Hepatocyte (in vitro differentiated cells): ENCODE results near the gene ZMAT5.

ENCODE experiments used
- EZH2 ChIP-seq: fragments of 200-600 bp; sonication (generic); IDR thresholded peaks from 2 replicates; pipeline ENCODE4 v1.6.1; 2016; ENCODE audit warnings: antibody characterized with exemption, mild to moderate bottlenecking, borderline replicate concordance
- EZH2phosphoT487 ChIP-seq: fragments of 200-600 bp; sonication (generic); IDR thresholded peaks from one replicate; pipeline ENCODE4 v1.6.1; 2018; ENCODE audit warnings: antibody characterized with exemption, mild to moderate bottlenecking, low read depth, moderate library complexity; ENCODE audit not compliant: unreplicated experiment, severe bottlenecking
- TF ChIP-seq, protein P1 (sequence below): fragments of 200-600 bp; sonication (generic); IDR thresholded peaks from 2 replicates; pipeline ENCODE4 v1.5.1; 2016; ENCODE audit warnings: antibody characterized with exemption, mild to moderate bottlenecking; ENCODE audit not compliant: poor library complexity

DNA sequence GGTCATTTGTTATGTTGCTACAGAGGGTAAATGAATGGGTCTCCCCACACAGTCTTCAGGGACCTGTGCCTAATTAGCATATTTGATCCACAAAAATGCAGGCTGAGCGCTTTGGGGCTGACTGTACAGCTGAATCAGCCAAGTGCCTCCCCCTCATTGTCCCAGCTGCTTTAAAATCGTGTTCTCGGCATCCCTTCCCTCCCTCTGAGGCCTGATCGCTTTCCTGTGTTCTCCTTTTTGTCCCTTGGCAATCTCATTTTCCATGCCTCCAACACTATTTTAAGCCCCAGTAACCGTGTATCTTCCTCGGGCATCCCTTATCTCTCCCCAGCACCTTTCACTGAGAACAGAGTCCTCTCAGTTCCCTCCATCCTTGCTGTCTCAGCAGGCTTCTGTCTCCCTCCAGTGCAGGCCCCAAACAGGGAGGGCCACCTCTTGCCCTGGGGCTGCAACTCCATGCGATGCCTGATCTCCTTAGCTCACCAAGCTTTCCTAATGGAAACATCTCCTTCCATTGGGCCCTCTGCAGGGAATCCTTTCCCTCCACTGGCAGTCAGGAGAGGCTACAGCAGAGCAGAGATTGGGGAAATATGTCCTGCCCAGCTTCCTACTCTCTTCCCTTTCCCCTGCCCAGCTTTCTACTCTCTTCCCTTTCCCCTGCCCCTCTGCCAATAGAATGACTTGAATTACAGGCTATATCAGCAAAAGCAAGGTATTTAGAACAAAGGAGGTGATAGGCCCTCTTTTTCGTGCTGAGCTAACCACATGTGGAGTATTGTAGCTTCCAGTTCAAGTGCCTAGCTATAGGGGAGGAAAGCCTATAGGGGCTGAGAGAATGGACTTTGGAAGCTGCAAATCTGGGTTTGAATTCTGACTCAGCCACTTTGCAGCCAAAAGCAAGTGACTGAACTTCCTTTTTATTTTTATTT lies 14.2 kb upstream of the ZMAT5 start:
- TF ChIP-seq, protein P1, sequence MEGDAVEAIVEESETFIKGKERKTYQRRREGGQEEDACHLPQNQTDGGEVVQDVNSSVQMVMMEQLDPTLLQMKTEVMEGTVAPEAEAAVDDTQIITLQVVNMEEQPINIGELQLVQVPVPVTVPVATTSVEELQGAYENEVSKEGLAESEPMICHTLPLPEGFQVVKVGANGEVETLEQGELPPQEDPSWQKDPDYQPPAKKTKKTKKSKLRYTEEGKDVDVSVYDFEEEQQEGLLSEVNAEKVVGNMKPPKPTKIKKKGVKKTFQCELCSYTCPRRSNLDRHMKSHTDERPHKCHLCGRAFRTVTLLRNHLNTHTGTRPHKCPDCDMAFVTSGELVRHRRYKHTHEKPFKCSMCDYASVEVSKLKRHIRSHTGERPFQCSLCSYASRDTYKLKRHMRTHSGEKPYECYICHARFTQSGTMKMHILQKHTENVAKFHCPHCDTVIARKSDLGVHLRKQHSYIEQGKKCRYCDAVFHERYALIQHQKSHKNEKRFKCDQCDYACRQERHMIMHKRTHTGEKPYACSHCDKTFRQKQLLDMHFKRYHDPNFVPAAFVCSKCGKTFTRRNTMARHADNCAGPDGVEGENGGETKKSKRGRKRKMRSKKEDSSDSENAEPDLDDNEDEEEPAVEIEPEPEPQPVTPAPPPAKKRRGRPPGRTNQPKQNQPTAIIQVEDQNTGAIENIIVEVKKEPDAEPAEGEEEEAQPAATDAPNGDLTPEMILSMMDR = no peak
- no peak for TF ChIP-seq EZH2phosphoT487
- no peak for TF ChIP-seq EZH2
